ENCODE measurements around the gene MVK.

DNA sequence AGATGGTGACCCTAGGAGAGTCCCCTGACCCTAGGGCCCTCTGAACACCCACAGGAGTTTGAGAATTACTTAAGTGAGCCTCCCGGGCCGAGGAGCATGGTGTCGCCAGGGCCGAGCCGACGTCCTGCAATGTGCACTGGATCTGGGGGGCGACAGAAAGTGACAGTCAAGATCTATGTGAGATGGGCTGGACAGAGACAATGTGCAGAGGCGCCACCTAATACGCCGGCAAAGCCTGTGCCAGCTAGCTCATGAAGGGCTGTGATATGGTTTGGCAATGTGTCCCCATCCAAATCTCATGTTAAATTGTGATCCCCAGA is 11.9 kb upstream of the MVK start:
- TF ChIP-seq, protein P1, sequence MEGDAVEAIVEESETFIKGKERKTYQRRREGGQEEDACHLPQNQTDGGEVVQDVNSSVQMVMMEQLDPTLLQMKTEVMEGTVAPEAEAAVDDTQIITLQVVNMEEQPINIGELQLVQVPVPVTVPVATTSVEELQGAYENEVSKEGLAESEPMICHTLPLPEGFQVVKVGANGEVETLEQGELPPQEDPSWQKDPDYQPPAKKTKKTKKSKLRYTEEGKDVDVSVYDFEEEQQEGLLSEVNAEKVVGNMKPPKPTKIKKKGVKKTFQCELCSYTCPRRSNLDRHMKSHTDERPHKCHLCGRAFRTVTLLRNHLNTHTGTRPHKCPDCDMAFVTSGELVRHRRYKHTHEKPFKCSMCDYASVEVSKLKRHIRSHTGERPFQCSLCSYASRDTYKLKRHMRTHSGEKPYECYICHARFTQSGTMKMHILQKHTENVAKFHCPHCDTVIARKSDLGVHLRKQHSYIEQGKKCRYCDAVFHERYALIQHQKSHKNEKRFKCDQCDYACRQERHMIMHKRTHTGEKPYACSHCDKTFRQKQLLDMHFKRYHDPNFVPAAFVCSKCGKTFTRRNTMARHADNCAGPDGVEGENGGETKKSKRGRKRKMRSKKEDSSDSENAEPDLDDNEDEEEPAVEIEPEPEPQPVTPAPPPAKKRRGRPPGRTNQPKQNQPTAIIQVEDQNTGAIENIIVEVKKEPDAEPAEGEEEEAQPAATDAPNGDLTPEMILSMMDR (IDR thresholded peaks at IDR 0.05): no peak
- TF ChIP-seq POLR2A (IDR thresholded peaks at IDR 0.05) (no peak), POLR2AphosphoS5 (IDR thresholded peaks at IDR 0.05) (no peak)
